DOHH2 (cell line): Measurements from ENCODE around the gene KCNMA1.
A peak's percentile ranks its signal among the peaks of the same experiment; 100 is the strongest.

Experiments used
- H3F3A ChIP-seq: fragments of 200-600 bp; sonication (generic), shearing (Covaris generic); 2 replicates; pipeline ENCODE4 v1.6.0; 2016; ENCODE audit warnings: antibody characterized with exemption, mild to moderate bottlenecking; ENCODE audit not compliant: control insufficient read depth, insufficient read depth
- H3K27ac ChIP-seq: fragments of 200-600 bp; sonication (generic); 2 replicates; pipeline ENCODE4 v1.5.1; 2014; ENCODE audit warnings: low read depth, mild to moderate bottlenecking, low read length, moderate library complexity
- H3K27me3 ChIP-seq: fragments of 200-600 bp; sonication (generic); 2 replicates; pipeline ENCODE4 v1.6.1; 2014; ENCODE audit warnings: mild to moderate bottlenecking, low read length, mixed read lengths; ENCODE audit not compliant: control insufficient read depth
- H3K36me3 ChIP-seq: fragments of 200-600 bp; sonication (generic); 2 replicates; pipeline ENCODE4 v1.6.1; 2014; ENCODE audit warnings: mild to moderate bottlenecking, low read length, moderate library complexity, mixed read lengths; ENCODE audit not compliant: control insufficient read depth
- H3K4me1 ChIP-seq: fragments of 200-600 bp; sonication (generic); 2 replicates; pipeline ENCODE4 v1.6.1; 2014; ENCODE audit warnings: mild to moderate bottlenecking, low read length, mixed read lengths; ENCODE audit not compliant: control insufficient read depth
- H3K4me2 ChIP-seq: fragments of 200-600 bp; sonication (generic); 2 replicates; pipeline ENCODE4 v1.6.0; 2014; ENCODE audit warnings: mild to moderate bottlenecking, low read length, moderate library complexity
- H3K4me3 ChIP-seq: fragments of 200-600 bp; sonication (generic); 2 replicates; pipeline ENCODE4 v1.5.1; 2014; ENCODE audit warnings: mild to moderate bottlenecking, low read length, mixed read lengths
- H3K79me2 ChIP-seq: fragments of 200-600 bp; sonication (generic); 2 replicates; pipeline ENCODE4 v1.6.1; 2014; ENCODE audit warnings: mild to moderate bottlenecking, low read length, mixed read lengths; ENCODE audit not compliant: control insufficient read depth
- H3K9me2 ChIP-seq: fragments of 200-600 bp; sonication (generic); replicated peaks from 2 replicates; pipeline ENCODE4 v1.6.1; 2014; ENCODE audit warnings: mild to moderate bottlenecking, low read length, mixed read lengths; ENCODE audit not compliant: control insufficient read depth
- H3K9me3 ChIP-seq: fragments of 200-600 bp; sonication (generic); 2 replicates; pipeline ENCODE4 v1.6.1; 2014; ENCODE audit warnings: antibody characterized with exemption, low read length, mixed read lengths; ENCODE audit not compliant: control insufficient read depth, insufficient read depth
- H4K20me1 ChIP-seq: fragments of 200-600 bp; sonication (generic); 2 replicates; pipeline ENCODE4 v1.6.0; 2014; ENCODE audit warnings: low read depth, mild to moderate bottlenecking, antibody characterized with exemption, low read length, moderate library complexity; ENCODE audit not compliant: control insufficient read depth, insufficient read depth
- EZH2phosphoT487 ChIP-seq: fragments of 200-600 bp; sonication (generic); IDR thresholded peaks from 2 replicates; pipeline ENCODE4 v1.6.1; 2017; ENCODE audit warnings: borderline replicate concordance, mild to moderate bottlenecking, antibody characterized with exemption, low read length, moderate library complexity, mixed read lengths
- TF ChIP-seq, protein P1 (sequence below): fragments of 200-600 bp; sonication (generic); IDR thresholded peaks from one replicate; pipeline ENCODE4 v1.5.1; 2014; ENCODE audit warnings: antibody characterized with exemption, mild to moderate bottlenecking, low read depth, low read length; ENCODE audit not compliant: poor library complexity, severe bottlenecking

Gene KCNMA1

GRCh38 chr10:77392851-77393250 is 244.8 kb downstream of the KCNMA1 start:
- no peaks in the 10 kb centered on the region for H3K9me3 ChIP-seq
- no peaks in the 10 kb centered on the region for H3K79me2 ChIP-seq
- TF ChIP-seq, protein P1, sequence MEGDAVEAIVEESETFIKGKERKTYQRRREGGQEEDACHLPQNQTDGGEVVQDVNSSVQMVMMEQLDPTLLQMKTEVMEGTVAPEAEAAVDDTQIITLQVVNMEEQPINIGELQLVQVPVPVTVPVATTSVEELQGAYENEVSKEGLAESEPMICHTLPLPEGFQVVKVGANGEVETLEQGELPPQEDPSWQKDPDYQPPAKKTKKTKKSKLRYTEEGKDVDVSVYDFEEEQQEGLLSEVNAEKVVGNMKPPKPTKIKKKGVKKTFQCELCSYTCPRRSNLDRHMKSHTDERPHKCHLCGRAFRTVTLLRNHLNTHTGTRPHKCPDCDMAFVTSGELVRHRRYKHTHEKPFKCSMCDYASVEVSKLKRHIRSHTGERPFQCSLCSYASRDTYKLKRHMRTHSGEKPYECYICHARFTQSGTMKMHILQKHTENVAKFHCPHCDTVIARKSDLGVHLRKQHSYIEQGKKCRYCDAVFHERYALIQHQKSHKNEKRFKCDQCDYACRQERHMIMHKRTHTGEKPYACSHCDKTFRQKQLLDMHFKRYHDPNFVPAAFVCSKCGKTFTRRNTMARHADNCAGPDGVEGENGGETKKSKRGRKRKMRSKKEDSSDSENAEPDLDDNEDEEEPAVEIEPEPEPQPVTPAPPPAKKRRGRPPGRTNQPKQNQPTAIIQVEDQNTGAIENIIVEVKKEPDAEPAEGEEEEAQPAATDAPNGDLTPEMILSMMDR: no peak
- no peak for TF ChIP-seq EZH2phosphoT487
- no peaks in the 10 kb centered on the region for H3K36me3 ChIP-seq
- no peak overlapping the region for H3K4me3 ChIP-seq
- H3K27ac ChIP-seq: no peak overlapping the region
- H4K20me1 ChIP-seq: no peaks in the 10 kb centered on the region
- no peaks in the 10 kb centered on the region for H3K9me2 ChIP-seq
- H3F3A ChIP-seq: no peaks in the 10 kb centered on the region
- H3K27me3 ChIP-seq: peaks cover 2% of the 10 kb centered on the region; the same call in 1 of the 2 replicates
- H3K4me1 ChIP-seq: no peaks in the 10 kb centered on the region
- no peak overlapping the region for H3K4me2 ChIP-seq

- Histone ChIP-seq H3K36me3 (no peaks in the 10 kb centered on the region), H3K79me2 (no peaks in the 10 kb centered on the region), H3K27me3 (peaks cover 2% of the 10 kb centered on the region; the same call in 1 of the 2 replicates), H4K20me1 (no peaks in the 10 kb centered on the region), H3K4me1 (no peaks in the 10 kb centered on the region), H3F3A (no peaks in the 10 kb centered on the region), H3K9me2 (no peaks in the 10 kb centered on the region), H3K9me3 (no peaks in the 10 kb centered on the region), H3K27ac (no peak overlapping the region), H3K4me2 (no peak overlapping the region), H3K4me3 (no peak overlapping the region)
- no peak for TF ChIP-seq EZH2phosphoT487
- TF ChIP-seq, protein P1: no peak
These were observed 245.3 kb downstream of the KCNMA1 start for GRCh38 chr10:77392236-77392721.

DNA sequence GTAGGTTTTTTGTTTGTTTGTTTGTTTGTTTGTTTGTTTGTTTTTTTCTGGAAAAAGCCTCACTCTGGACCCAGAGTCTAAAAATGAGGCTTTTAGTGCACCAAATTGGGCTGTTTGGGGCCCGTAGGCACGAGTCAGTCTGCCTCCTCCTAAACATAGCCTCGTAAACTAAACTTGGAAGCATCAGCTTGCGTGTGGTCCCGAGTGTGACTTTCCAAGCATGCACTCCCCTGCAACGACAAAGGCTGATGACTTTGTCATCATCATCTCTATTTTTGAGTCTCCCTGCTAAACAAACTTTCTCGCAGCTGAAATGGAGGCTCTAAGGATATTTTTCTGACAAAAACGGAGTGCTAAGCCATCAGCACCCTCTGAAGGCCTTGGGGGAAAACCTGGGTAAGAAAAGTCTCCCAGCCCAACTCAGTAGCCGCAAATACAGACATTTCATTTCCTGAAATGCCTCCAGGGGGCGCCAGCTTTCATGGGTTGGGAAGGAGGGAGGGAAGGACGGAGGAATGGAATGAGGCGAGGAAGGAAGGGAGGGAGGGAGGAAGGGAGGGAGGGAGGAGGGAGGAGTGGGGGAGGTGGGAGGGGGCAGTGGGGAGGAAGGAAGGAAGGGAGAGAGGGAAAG is 245.9 kb downstream of the KCNMA1 start:
- H3F3A ChIP-seq: no peaks in the 10 kb centered on the region
- peaks cover 2% of the 10 kb centered on the region; the same call in 1 of the 2 replicates for H3K27me3 ChIP-seq
- no peaks in the 10 kb centered on the region for H3K36me3 ChIP-seq
- no peaks in the 10 kb centered on the region for H3K9me2 ChIP-seq
- TF ChIP-seq EZH2phosphoT487: no peak
- TF ChIP-seq, protein P1: peak; percentile 59
- H3K4me1 ChIP-seq: no peaks in the 10 kb centered on the region
- no peak overlapping the region for H3K4me3 ChIP-seq
- no peaks in the 10 kb centered on the region for H3K9me3 ChIP-seq
- no peaks in the 10 kb centered on the region for H4K20me1 ChIP-seq
- H3K27ac ChIP-seq: no peak overlapping the region
- H3K79me2 ChIP-seq: no peaks in the 10 kb centered on the region
- no peak overlapping the region for H3K4me2 ChIP-seq
